ENCODE data around the gene CAPN1.
"Not testable (repeated sequence)": the region's sequence is repeated elsewhere in the genome, so short reads cannot be mapped to it uniquely, and the experiment has no call there.

Gene CAPN1

GRCh38 chr11:65181569-65182257, at the start of gene CAPN1:
TSS of gene CAPN1 (plus strand) at chr11:65181928. CDS start at chr11:65182702, 774 bp downstream.
- DNase-seq: peak; percentile 37

GRCh38 chr11:65132238-65132987, 49.3 kb upstream of the CAPN1 start:
- DNase-seq: no peak

GRCh38 chr11:65132988-65133700, 48.6 kb upstream of the CAPN1 start:
- DNase-seq: no peak

- DNase-seq: no peak
These were observed 48.0 kb upstream of the CAPN1 start for GRCh38 chr11:65133724-65134123.

- DNase-seq: peak; percentile 96
These were observed 47.3 kb upstream of the CAPN1 start, which contains the start of gene SYVN1 for GRCh38 chr11:65134240-65134951. TSS of gene SYVN1 (minus strand) at chr11:65134519. CDS start at chr11:65133601, 918 bp downstream.

- peak; percentile 98 for DNase-seq
These were observed 46.6 kb upstream of the CAPN1 start for GRCh38 chr11:65134952-65135632.

GRCh38 chr11:65135633-65136145, 46.0 kb upstream of the CAPN1 start:
- no peak for DNase-seq

GRCh38 chr11:65136515-65137096, 45.1 kb upstream of the CAPN1 start:
- no peak for DNase-seq

GRCh38 chr11:65141896-65142494, 39.7 kb upstream of the CAPN1 start:
- no peak for DNase-seq

- no peak for DNase-seq
These were observed 34.2 kb upstream of the CAPN1 start for GRCh38 chr11:65147352-65148075.

- no peak for DNase-seq
These were observed 33.1 kb upstream of the CAPN1 start for GRCh38 chr11:65148657-65149056.

- not testable (repeated sequence) for DNase-seq
These were observed 31.6 kb upstream of the CAPN1 start for GRCh38 chr11:65150131-65150508.

- peak; percentile 65 for DNase-seq
These were observed 31.0 kb upstream of the CAPN1 start for GRCh38 chr11:65150509-65151299.

GRCh38 chr11:65151331-65151899, 30.3 kb upstream of the CAPN1 start:
- DNase-seq: no peak

GRCh38 chr11:65152122-65152521, 29.6 kb upstream of the CAPN1 start:
- DNase-seq: no peak

GRCh38 chr11:65156256-65156655, 25.5 kb upstream of the CAPN1 start:
- no peak for DNase-seq

- DNase-seq: no peak
These were observed 24.8 kb upstream of the CAPN1 start for GRCh38 chr11:65156926-65157325.

GRCh38 chr11:65157336-65157735, 24.4 kb upstream of the CAPN1 start:
- no peak for DNase-seq

- DNase-seq: no peak
These were observed 22.7 kb upstream of the CAPN1 start for GRCh38 chr11:65159012-65159411.

Data from SHP77 treated with DMSO at 0.1 percent for 48 hours (cell line).